SK-N-SH (cell line): ENCODE data around the gene CEACAM16.

Experiments
- MAX ChIP-seq: IDR thresholded peaks from 2 replicates; pipeline ENCODE4 v1.4.0; 2012; ENCODE audit warnings: low read depth
- RAD21 ChIP-seq: IDR thresholded peaks from 2 replicates; pipeline ENCODE4 v1.6.1; 2012; ENCODE audit warnings: mild to moderate bottlenecking, low read length

DNA sequence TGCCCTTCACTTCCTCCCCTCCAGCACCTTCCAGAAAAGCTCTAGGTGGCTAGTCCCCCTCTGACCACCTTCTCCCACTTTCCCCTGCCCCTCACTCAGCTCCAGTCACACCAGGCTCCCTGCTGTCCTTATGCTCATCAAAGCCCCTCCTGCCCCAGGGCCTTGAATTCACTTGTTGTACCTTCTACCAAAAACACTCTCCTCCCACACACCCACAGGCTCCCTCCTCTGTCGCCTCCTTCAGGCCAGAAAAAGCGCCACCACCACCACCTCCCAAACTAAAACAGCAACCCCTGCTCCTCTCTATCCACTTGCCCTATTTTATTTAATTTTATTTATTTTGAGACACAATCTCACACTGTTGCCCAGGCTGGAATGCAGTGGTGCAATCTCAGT, 4.8 kb upstream of the CEACAM16 start:
- no peak for TF ChIP-seq MAX
- no peak for TF ChIP-seq RAD21
